Activated naive CD4-positive, alpha-beta T cell treated with anti-CD3 and anti-CD28 coated beads for 36 hours (primary cell): ENCODE data around the gene WDR45B. TPM values are rescaled to one million over a fixed set of nuclear protein-coding genes. Genes with fewer than 3 reads are reported as not detected.

Source experiments
- CTCF ChIA-PET: fragments of 350-600 bp; sonication (Branson Sonifier 250); formaldehyde crosslinking; loops from one replicate; lab custom pipeline; 2021; ENCODE audit warnings: antibody characterized with exemption; lab: Charles Lee
- DNase-seq: peaks from one replicate; pipeline ENCODE4 v3.0.0-alpha.2; 2020
- H3K27ac Mint-ChIP-seq: one replicate; pipeline ENCODE4 v1.8.0; 2021; ENCODE audit warnings: mild to moderate bottlenecking, mixed read lengths
- H3K27me3 Mint-ChIP-seq: one replicate; pipeline ENCODE4 v1.8.0; 2021; ENCODE audit warnings: low read depth, mixed read lengths
- H3K36me3 Mint-ChIP-seq: one replicate; pipeline ENCODE4 v1.8.0; 2021; ENCODE audit warnings: low read depth, mixed read lengths
- H3K4me1 Mint-ChIP-seq: one replicate; pipeline ENCODE4 v1.8.0; 2021; ENCODE audit warnings: low read depth, mixed read lengths
- H3K4me3 Mint-ChIP-seq: one replicate; pipeline ENCODE4 v1.8.0; 2021; ENCODE audit warnings: mild to moderate bottlenecking, moderate library complexity, mixed read lengths
- H3K9me3 Mint-ChIP-seq: one replicate; pipeline ENCODE4 v1.8.0; 2021; ENCODE audit warnings: mixed read lengths
- intact Hi-C: fragments of 100-400 bp; cut with micrococcal nuclease; formaldehyde crosslinking; loops from one replicate; pipeline ENCODE4 v1.15.1; 2023
- total RNA-seq, 2 experiments: library from RNA; stranded (reverse); gene quantifications; one replicate each; pipeline ENCODE4 v1.2.3, GENCODE V29; 2021

Gene WDR45B
- total RNA-seq, 2 experiments from 2014 or later = 23.2 to 25.0 TPM

DNA sequence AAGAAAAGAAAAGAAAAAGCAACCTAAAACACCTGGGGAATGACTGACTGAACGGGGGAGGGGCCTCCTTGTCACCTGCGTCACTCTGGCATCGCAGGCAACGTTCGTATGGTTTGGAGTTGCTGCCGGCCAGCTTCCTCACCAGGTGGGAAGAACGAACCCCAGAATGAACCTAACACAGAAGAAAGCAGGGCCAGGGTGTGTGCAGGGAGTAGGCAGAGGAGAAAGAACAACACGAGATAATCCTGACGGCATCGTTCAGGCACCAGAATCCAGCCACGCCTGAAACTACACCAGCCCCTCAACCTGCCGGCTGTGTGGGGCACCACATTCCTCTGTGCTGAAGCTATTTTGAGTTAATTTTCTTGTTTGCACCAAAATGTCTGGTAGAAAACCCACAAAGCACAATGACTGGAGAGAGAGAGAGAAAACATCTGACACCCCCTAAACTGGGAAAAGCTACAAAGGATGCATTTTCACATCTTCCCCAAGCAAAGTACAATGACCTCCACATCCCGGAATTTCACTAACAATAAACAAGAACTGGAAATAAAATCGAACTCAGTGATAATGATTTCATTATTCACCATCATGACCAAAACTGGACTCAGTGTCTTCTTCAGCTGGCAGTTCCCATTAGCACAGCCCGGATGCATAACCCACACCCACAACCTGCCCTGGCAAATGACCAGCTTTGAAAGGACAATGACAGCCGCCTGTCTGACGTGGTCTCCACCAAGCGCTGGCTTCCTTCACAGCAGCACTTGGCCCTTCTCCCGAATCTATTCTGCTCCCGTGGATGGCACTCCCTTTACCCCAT lies 26.6 kb upstream of the WDR45B start:
- intact Hi-C loops = no loop called here
- H3K4me1 Mint-ChIP-seq = no peaks in the 10 kb centered on the region
- H3K27me3 Mint-ChIP-seq = no peaks in the 10 kb centered on the region
- no peak overlapping the region for H3K4me3 Mint-ChIP-seq
- no peak for DNase-seq
- no peaks in the 10 kb centered on the region for H3K36me3 Mint-ChIP-seq
- H3K9me3 Mint-ChIP-seq = no peaks in the 10 kb centered on the region
- no peak overlapping the region for H3K27ac Mint-ChIP-seq
- CTCF ChIA-PET = interaction anchor here (0.7 kb wide), 1 partner anchor 259 kb away, joined by 3 read pairs; no protein-coding TSS in a partner anchor

DNA sequence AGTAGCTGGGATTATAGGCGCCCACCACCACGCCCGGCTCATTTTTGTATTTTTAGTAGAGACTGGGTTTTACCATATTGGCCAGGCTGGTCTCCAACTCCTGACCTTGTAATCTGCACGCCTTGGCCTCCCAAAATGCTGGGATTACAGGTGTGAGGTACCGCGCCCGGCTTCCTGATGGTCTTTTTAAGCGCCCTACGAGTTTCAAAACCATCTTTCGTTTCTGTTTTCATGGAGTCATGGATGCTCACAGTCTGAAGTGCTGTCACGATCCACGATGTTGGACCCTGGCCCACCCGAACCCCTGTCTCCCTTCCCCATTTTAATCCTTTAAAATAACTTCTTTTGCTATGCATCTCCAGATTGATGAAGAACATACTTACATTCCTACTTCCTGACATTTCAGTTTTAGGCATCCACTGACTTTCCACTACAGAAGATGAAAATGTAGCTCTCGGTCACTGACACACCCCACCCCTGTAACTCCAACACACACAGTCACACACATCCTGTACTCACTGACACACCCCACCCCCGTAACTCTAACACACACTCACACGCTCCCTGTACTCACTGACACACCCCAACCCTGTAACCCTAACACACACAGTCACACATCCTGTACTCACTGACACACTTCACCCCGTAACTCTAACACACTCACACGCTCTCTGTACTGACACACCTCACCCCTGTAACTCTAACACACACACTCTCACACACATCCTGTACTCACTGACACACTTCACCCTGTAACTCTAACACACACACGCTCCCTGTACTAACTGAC lies 22.6 kb upstream of the WDR45B start:
- intact Hi-C loops = no loop called here
- Mint-ChIP-seq H3K27ac (no peak overlapping the region), H3K36me3 (no peaks in the 10 kb centered on the region), H3K4me1 (peaks cover 5% of the 10 kb centered on the region), H3K4me3 (no peak overlapping the region), H3K9me3 (no peaks in the 10 kb centered on the region), H3K27me3 (no peaks in the 10 kb centered on the region)
- DNase-seq = no peak
- CTCF ChIA-PET = no interaction called here

DNA sequence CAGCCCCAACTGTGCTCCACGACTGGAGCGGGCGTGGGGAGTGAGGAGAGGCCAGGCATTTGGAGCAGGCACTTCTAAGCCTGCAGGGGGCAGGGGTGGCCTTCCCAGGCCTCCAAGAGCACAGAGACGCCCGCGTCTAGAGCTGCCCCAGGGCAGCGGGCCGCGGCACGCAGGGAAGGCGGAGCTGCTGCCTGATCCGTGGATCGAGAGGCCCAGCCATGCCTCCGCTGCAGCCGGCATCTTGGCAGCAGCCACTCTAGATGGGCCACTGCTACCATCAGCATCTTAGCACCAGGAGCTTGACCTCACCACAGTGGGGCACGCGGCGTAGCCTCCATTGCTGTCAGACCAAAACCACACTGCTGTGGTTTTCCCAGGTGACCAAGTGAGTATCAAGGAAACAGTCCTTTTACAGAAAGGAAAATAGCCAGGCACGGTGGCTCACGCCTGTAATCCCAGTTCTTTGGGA lies 20.4 kb upstream of the WDR45B start:
- intact Hi-C loops = loop anchor here (2.0 kb wide), 1 partner anchor 106 kb away; no protein-coding TSS in a partner anchor
- H3K36me3 Mint-ChIP-seq = no peaks in the 10 kb centered on the region
- CTCF ChIA-PET = interaction anchor here (0.7 to 1.5 kb wide), 11 partner anchors 11 to 107 kb away, joined by 3 to 6 read pairs (median 3); partner anchors contain the start of gene FN3KRP
- peaks cover 5% of the 10 kb centered on the region for H3K4me1 Mint-ChIP-seq
- peak; percentile 65 for DNase-seq
- H3K27ac Mint-ChIP-seq = no peak overlapping the region
- peak overlapping the region; percentile 47 for H3K4me3 Mint-ChIP-seq
- no peaks in the 10 kb centered on the region for H3K27me3 Mint-ChIP-seq
- H3K9me3 Mint-ChIP-seq = no peaks in the 10 kb centered on the region

DNA sequence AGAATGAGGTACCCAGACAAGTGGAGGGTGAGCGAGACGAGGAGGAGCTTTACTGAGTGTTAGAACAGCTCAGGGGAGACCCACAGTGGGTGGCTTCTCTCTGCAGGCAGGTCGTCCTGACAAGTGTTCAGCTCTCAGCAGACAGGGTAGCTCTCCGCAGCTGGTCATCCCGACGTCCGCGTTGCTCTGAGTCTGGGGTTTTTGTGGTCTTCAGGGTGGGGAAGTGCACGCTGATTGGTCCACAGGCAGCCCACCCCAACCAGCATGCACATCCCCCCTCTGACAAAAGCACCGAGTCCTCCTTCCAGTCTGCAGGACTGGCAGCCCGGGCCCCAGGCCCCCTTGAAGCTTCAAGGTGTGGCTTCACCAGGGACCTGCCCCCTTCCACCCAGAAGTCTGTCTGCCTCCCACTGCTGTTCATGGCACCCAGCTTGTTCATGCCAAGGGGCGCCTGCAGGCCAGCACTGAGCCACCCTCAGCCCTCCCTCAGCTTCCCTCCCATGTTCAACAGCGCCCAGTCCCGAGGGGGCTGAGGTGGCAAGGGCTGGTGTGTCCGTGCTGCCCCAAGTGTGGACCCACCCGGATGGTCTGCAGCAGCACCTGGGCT lies 19.9 kb upstream of the WDR45B start:
- Mint-ChIP-seq H3K27me3 (no peaks in the 10 kb centered on the region), H3K4me1 (peaks cover 5% of the 10 kb centered on the region), H3K4me3 (no peak overlapping the region), H3K36me3 (no peaks in the 10 kb centered on the region), H3K27ac (no peak overlapping the region), H3K9me3 (no peaks in the 10 kb centered on the region)
- DNase-seq = no peak
- CTCF ChIA-PET = interaction anchor here (0.6 to 1.3 kb wide), 8 partner anchors 11 to 270 kb away, joined by 3 to 6 read pairs (median 4); no protein-coding TSS in a partner anchor
- intact Hi-C loops = loop anchor here (2.0 kb wide), 1 partner anchor 107 kb away; no protein-coding TSS in a partner anchor

DNA sequence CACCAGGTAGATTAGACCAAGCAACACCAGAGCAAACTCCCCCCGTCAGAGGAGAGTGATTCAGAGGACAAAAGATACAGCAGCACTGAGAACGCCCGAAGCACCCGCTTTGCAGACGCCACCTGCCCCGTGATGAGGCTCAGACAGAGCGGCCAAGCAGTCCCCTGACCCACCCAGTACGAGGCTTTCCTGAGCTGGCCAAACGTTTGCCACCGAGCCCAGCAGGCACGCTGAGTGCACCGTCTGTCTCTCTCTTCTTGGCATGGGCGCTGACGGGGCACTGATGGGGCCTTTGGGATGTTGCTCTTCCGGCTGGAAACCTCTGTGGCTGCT lies 19.4 kb upstream of the WDR45B start:
- Mint-ChIP-seq H3K36me3 (no peaks in the 10 kb centered on the region), H3K4me1 (peaks cover 5% of the 10 kb centered on the region), H3K27ac (no peak overlapping the region), H3K9me3 (no peaks in the 10 kb centered on the region), H3K27me3 (no peaks in the 10 kb centered on the region), H3K4me3 (no peak overlapping the region)
- intact Hi-C loops = no loop called here
- CTCF ChIA-PET = interaction anchor here (0.6 kb wide), 1 partner anchor 270 kb away, joined by 3 read pairs; no protein-coding TSS in a partner anchor
- DNase-seq = no peak

DNA sequence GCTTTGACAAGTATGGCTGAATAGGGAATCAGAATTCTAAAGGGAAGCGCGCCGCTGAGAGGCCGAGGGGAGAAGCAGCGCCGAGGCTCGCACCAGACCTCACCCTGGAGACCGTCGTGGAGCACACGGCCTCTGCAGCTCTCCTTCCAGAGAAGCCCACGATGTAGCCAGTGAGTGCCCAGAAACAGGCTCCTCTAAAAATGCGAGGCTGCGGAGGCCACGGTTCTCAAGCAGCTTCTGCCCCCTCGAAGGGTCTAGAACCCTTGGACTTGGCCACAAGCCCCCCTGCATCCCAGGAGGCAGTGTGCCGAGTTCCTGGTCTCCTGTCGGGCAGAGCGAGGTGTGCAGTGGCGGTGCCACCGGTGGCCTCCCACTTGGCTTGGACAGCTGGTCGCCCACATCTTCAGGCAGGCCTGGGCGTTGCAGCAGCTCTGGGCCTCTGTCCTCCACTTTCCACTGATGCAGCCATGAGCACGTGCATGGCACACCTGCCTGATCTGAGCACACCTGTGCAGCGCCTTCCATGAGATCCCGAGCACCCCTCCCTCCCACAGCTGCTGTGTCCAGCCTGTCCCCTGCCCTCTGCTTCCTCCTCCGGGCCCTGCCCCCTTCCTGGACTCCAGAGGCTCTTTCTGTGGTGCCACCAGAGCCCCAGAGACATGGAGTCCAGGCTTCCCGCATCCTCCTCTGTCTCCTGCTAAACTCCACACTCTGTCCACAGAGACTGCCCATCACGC lies 18.9 kb upstream of the WDR45B start:
- no peak for DNase-seq
- Mint-ChIP-seq H3K9me3 (no peaks in the 10 kb centered on the region), H3K27ac (no peak overlapping the region), H3K4me1 (peaks cover 5% of the 10 kb centered on the region), H3K36me3 (no peaks in the 10 kb centered on the region), H3K4me3 (no peak overlapping the region), H3K27me3 (no peaks in the 10 kb centered on the region)
- intact Hi-C loops = no loop called here
- CTCF ChIA-PET = no interaction called here

DNA sequence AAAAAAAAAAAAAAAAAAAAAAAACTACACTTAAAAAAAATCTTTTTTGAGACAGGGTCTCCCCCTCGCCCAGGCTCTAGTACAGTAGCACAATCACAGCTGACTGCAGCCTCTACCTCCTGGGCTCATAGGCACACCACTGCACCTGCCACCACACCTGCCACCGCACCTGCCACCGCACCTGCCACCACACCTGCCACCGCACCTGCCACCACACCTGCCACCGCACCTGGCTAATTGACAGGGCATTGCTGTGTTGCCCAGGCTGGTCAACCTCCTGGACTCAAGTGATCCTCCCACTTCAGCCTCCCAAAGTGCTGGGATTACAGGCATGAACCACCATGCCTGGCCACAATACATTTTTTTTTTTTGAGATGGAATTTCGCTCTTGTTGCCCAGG lies 17.6 kb upstream of the WDR45B start:
- Mint-ChIP-seq H3K27me3 (no peaks in the 10 kb centered on the region), H3K9me3 (no peaks in the 10 kb centered on the region), H3K27ac (no peak overlapping the region), H3K4me1 (peaks cover 5% of the 10 kb centered on the region), H3K36me3 (no peaks in the 10 kb centered on the region), H3K4me3 (no peak overlapping the region)
- intact Hi-C loops = no loop called here
- CTCF ChIA-PET = interaction anchor here (1.0 kb wide), 1 partner anchor 109 kb away, joined by 3 read pairs; no protein-coding TSS in a partner anchor
- DNase-seq = no peak

DNA sequence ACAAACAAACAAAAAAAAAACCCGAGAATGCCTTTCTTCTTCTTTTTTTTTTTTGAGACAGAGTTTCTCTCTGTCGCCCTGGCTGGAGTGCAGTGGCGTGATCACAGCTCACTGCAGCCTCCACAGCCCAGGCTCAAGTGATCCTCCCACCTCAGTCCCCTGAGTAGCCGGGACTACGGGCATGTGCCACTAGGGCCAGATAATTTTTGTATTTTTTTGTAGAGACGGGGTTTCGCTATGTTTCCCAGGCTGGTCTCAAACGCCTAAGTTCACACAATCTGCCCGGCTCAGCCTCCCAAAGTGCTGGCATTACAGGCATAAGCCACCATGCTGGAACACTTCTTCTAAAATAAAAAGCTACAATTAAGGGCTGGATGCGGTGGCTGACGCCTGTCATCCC lies 17.0 kb upstream of the WDR45B start:
- no peak for DNase-seq
- no peaks in the 10 kb centered on the region for H3K36me3 Mint-ChIP-seq
- H3K9me3 Mint-ChIP-seq = no peaks in the 10 kb centered on the region
- H3K4me3 Mint-ChIP-seq = no peak overlapping the region
- H3K27me3 Mint-ChIP-seq = no peaks in the 10 kb centered on the region
- H3K4me1 Mint-ChIP-seq = peaks cover 5% of the 10 kb centered on the region
- CTCF ChIA-PET = no interaction called here
- intact Hi-C loops = no loop called here
- H3K27ac Mint-ChIP-seq = no peak overlapping the region

DNA sequence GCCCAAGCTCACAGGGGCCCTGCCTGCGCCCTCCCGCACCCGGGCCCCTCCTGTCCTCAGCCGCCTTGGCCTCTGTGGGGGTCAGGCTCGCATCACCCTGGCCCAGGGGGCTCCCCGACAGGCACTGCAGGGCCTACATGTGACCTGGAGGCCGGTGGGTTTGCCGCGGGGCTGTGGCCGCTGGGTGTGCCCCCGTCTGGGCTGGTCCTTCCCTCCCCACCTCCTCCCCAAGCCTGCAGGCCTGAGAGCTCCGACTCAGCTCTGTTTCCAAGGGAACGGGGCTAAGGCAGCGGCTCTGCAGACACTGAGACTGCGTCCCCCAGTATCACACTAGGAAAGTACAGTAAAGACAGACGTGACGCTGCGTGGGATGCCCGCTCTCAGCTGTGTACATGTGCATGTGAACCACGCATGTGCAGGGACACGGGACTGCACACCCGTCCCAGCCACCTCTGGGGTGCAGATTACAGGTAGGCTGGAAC lies 16.5 kb upstream of the WDR45B start:
- Mint-ChIP-seq H3K4me3 (no peak overlapping the region), H3K9me3 (no peaks in the 10 kb centered on the region), H3K36me3 (no peaks in the 10 kb centered on the region), H3K4me1 (peaks cover 5% of the 10 kb centered on the region), H3K27me3 (no peaks in the 10 kb centered on the region), H3K27ac (no peak overlapping the region)
- CTCF ChIA-PET = no interaction called here
- DNase-seq = no peak
- intact Hi-C loops = no loop called here

DNA sequence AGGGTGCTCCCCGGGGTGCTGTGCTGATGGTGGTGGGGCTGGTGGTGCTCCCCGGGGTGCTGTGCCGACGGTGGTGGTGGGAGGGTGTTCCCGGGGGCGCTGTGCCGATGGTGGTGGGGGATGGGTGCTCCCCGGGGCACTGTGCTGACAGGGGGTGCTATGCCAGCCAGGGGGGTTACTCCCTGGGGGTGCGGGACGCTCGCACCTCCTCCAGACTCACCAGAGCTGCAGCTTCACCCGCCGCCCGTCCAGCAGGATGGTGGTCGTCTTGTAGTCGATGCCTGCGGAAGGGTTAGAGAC lies 16.0 kb upstream of the WDR45B start:
- no peaks in the 10 kb centered on the region for H3K36me3 Mint-ChIP-seq
- no peak overlapping the region for H3K27ac Mint-ChIP-seq
- H3K9me3 Mint-ChIP-seq = no peaks in the 10 kb centered on the region
- CTCF ChIA-PET = no interaction called here
- H3K4me3 Mint-ChIP-seq = no peak overlapping the region
- intact Hi-C loops = no loop called here
- no peaks in the 10 kb centered on the region for H3K27me3 Mint-ChIP-seq
- DNase-seq = no peak
- H3K4me1 Mint-ChIP-seq = peaks cover 5% of the 10 kb centered on the region

DNA sequence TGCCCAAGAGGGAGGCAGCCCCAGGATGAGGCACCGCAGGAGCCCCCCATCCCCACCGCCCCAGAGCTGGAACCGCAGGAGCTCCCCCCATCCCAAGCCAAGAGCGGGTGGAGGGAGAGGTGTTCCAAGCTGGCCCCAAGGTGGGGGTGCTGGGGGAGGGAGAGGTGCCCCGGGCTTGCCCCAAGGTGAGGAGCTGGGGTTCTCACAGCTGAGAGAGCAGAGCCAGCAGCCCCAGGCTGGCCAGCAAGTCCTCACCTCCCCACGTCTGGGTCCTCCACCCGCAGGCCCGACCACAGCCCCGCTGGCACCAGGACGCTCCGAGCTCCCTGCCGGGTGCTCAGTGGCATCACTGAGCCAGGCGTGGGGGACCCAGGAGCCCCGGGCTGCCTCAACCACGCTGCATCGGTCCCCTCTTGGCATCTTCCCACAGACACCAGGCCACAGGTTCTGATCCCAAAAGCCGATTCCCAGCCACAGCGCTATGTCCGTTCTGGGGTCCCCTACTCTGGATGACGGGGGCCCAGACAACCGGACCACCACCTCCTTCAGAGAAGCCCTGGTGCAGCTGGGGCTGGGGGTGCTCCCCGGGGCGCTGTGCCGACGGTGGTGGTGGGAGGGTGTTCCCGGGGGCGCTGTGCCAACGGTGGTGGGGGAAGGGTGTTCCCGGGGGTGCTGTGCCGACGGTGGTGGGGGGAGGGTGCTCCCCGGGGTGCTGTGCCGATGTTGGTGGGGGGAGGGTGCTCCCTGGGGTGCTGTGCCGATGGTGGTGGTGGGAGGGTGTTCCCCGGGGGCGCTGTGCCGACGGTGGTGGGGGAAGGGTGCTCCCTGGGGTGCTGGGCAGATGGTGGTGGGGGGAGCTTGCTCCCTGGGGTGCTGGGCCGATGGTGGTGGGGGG lies 15.4 kb upstream of the WDR45B start:
- Mint-ChIP-seq H3K9me3 (no peaks in the 10 kb centered on the region), H3K36me3 (no peaks in the 10 kb centered on the region), H3K4me1 (peaks cover 3% of the 10 kb centered on the region), H3K27ac (no peak overlapping the region), H3K27me3 (no peaks in the 10 kb centered on the region), H3K4me3 (no peak overlapping the region)
- CTCF ChIA-PET = no interaction called here
- intact Hi-C loops = no loop called here
- DNase-seq = no peak
